GM12874 (cell line): ENCODE measurements around the gene KCNT1.

ENCODE experiments used
- TF ChIP-seq, protein P1 (sequence below): IDR thresholded peaks from 2 replicates; pipeline ENCODE4 v1.5.1; 2011; ENCODE audit warnings: low read depth, mild to moderate bottlenecking, control low read depth, low read length, moderate library complexity; ENCODE audit not compliant: insufficient read depth

KCNT1 gene

DNA sequence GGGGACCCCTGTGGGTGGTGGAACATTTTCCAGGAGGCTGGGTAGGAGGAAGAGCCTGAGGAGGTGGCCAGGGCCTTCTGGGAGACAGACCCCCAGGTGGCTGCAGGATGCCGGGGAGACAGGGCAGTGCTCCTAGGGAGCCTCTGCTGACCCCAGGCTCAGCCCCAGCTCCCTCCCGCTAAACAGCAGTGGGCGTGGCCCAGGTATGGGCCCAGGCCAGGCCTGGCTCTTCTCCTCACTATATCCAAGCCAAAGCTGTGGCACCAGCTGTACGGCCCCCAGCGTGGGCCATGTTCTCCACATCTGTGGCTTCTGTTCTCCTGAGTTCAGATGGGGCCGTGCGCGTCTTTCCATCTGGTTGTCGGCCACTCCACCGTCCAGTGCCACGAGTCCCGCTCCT is 58.5 kb downstream of the KCNT1 start:
- TF ChIP-seq, protein P1, sequence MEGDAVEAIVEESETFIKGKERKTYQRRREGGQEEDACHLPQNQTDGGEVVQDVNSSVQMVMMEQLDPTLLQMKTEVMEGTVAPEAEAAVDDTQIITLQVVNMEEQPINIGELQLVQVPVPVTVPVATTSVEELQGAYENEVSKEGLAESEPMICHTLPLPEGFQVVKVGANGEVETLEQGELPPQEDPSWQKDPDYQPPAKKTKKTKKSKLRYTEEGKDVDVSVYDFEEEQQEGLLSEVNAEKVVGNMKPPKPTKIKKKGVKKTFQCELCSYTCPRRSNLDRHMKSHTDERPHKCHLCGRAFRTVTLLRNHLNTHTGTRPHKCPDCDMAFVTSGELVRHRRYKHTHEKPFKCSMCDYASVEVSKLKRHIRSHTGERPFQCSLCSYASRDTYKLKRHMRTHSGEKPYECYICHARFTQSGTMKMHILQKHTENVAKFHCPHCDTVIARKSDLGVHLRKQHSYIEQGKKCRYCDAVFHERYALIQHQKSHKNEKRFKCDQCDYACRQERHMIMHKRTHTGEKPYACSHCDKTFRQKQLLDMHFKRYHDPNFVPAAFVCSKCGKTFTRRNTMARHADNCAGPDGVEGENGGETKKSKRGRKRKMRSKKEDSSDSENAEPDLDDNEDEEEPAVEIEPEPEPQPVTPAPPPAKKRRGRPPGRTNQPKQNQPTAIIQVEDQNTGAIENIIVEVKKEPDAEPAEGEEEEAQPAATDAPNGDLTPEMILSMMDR, result no peak

DNA sequence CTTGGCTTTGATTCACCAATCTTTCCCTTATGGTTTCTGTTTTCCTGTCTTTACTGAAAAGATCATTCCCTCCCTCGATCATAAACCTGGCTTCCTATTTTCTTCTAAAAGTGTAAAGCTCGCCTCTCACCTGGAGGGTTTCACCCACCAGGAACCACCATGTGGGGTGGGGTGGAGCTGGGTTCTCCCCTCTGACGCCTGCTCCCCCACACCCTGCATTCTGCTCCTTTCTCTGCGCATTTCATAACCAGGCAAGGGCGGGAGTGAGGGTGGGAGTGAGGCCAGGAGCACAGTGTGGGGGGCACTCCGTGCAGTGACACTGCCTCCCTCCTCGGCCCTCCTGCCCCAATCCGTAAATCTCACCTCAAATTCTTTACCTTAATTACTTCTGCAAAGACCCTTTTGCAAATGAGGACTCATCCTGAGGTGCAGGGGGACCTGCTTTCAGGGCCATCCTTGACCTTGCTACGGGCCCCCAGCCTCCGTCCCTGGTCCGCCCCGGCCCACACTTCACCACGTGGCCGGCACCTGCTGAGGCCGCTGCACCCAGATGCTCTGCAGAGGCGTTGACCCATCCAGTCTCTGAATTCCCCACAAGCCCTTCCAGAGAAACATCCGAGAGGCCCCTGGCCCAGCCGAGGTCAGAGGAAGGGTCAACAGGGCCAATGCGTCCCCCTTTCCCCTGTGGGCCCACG is 59.3 kb downstream of the KCNT1 start:
- TF ChIP-seq, protein P1, result no peak

DNA sequence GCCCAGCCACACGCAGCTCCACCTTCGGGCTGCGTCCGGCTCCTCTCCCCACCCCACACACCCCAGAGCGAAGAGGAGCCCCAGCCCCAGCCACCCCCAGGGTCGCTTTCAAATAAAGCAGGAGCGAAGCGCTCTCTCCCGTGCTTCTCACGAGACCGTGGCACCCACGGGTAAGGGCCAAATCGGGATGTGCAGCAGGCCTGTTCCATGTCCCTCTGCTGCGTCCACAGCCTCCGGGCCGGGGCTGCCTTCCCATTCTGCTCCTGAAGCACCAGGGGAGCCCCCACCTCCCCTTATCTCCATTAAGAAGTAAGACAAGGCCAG is 59.8 kb downstream of the KCNT1 start:
- TF ChIP-seq, protein P1, result no peak

DNA sequence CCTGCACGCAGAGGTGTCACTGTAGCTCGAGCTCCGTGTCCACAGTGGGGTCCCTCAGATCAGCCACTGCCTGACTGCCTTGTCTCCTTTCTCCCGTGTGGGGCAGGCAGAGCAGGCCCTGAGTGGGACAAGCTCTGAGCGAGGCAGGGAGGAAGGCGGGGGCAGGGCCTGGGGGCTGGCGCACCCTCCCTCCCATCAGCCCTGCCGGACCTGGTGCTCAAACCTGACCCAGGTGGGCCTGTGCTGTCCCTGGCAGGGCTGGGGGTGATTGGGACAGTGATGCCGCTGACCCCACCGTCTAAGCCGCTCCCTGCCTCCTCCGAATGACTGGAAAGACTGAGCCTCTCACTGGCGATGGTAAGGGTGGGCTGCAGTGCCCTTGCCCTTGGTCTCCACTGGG is 60.9 kb downstream of the KCNT1 start:
- TF ChIP-seq, protein P1, result no peak

DNA sequence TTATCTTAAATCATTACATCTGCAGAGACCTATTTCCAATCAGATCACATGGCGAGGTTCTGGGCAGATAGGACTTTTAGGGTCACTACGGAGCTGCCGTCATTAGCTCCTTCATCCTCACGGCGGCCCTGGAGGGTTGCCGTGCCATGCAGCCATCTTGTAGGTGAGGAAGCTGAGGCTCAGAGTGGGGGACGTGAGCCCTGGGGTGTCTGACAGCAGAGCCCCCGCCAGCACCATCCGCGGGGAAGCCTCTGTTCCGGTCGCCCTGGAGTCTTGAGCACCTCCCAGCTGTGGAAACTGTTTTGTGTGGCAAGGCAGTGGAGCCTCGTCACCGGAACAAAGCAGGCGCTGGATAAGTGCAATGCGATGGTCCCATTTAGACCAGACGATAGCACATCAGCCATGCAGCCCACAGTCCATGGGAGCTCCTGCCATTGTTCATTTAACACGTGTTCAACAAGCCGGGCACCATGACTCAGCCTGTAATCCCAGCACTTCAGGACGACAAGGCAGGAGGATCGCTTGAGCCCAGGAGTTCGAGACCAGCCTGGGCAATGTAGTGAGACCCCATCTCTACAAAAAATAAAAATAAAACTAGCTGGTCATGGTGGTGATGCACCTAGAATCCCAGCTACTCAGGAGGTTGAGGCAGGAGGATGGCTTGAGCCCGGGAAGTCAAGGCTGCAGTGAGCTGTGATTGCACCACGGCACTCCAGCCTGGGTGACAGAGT is 61.9 kb downstream of the KCNT1 start:
- TF ChIP-seq, protein P1, result no peak

DNA sequence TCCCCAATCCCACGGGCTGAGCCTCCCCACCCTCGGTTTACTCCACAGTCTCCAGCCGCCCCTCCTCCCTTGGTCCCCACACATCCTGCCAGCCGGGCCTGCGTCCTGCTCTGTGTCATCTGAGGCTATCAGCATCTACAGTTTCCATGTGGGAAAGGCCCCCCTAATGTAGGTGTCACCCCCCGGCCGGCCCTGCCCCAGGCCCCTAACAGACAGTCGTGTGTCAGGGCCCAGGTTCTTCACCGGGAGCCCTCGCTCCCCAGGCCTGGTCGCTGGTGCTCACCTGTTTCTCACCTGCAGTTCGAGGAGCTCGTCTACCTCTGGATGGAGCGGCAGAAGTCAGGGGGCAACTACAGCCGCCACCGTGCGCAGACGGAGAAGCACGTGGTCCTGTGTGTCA is 62.7 kb downstream of the KCNT1 start:
- TF ChIP-seq, protein P1, result no peak

DNA sequence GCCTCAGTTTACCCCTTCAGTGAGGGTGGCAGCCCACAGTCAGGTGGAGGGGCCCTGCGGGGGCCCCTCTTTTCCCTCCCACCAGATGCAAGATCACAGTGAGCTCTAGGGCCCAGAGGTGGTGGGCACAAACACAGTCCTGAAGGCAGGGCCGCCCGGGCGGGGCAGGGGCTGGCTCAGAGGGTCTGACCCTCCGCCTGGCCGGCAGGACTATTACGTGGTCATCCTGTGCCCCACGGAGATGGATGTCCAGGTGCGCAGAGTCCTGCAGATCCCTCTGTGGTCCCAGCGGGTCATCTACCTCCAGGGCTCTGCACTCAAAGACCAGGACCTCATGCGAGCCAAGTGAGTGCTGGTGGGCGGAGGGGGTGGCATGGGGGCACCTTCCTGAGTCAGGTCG is 63.4 kb downstream of the KCNT1 start:
- TF ChIP-seq, protein P1, result no peak
